ENCODE results near the gene RNF141. TPM values are rescaled to one million over a fixed set of nuclear protein-coding genes. Genes with fewer than 3 reads are reported as not detected.

RNF141 gene
- total RNA-seq, 2 experiments from 2014 or later, result 17.8 to 18.0 TPM

GRCh38 chr11:10567446-10567845 is 26.5 kb upstream of the RNF141 start:
- H3K4me3 Mint-ChIP-seq, result no peak overlapping the region
- H3K27me3 Mint-ChIP-seq, result peaks cover 3% of the 10 kb centered on the region
- no peak for DNase-seq
- H3K27ac Mint-ChIP-seq, result no peak overlapping the region
- no peaks in the 10 kb centered on the region for H3K36me3 Mint-ChIP-seq
- no peaks in the 10 kb centered on the region for H3K4me1 Mint-ChIP-seq
- no peaks in the 10 kb centered on the region for H3K9me3 Mint-ChIP-seq

- no peak overlapping the region for H3K27ac Mint-ChIP-seq
Observed at GRCh38 chr11:10566257-10566957, 25.4 kb upstream of the RNF141 start.

GRCh38 chr11:10565493-10565892 is 24.5 kb upstream of the RNF141 start:
- no peaks in the 10 kb centered on the region for H3K9me3 Mint-ChIP-seq
- H3K27me3 Mint-ChIP-seq, result peaks cover 3% of the 10 kb centered on the region
- no peak overlapping the region for H3K4me3 Mint-ChIP-seq
- H3K27ac Mint-ChIP-seq, result no peak overlapping the region
- no peaks in the 10 kb centered on the region for H3K36me3 Mint-ChIP-seq
- H3K4me1 Mint-ChIP-seq, result no peaks in the 10 kb centered on the region
- no peak for DNase-seq

More at GRCh38 chr11:10566257-10566957, 25.4 kb upstream of the RNF141 start:
- DNase-seq, result no peak
- H3K9me3 Mint-ChIP-seq, result no peaks in the 10 kb centered on the region
- no peak overlapping the region for H3K4me3 Mint-ChIP-seq
- H3K4me1 Mint-ChIP-seq, result no peaks in the 10 kb centered on the region
- H3K36me3 Mint-ChIP-seq, result no peaks in the 10 kb centered on the region
- H3K27me3 Mint-ChIP-seq, result peaks cover 3% of the 10 kb centered on the region

- H3K9me3 Mint-ChIP-seq, result no peaks in the 10 kb centered on the region
- H3K36me3 Mint-ChIP-seq, result no peaks in the 10 kb centered on the region
- H3K4me1 Mint-ChIP-seq, result no peaks in the 10 kb centered on the region
- peaks cover 3% of the 10 kb centered on the region for H3K27me3 Mint-ChIP-seq
- H3K4me3 Mint-ChIP-seq, result no peak overlapping the region
- DNase-seq, result no peak
- no peak overlapping the region for H3K27ac Mint-ChIP-seq
Observed at GRCh38 chr11:10564696-10565318, 23.8 kb upstream of the RNF141 start.

GRCh38 chr11:10564030-10564429 is 23.0 kb upstream of the RNF141 start:
- Mint-ChIP-seq H3K27ac (no peak overlapping the region), H3K9me3 (no peaks in the 10 kb centered on the region), H3K27me3 (peaks cover 3% of the 10 kb centered on the region), H3K4me1 (no peaks in the 10 kb centered on the region), H3K4me3 (no peak overlapping the region), H3K36me3 (no peaks in the 10 kb centered on the region)
- no peak for DNase-seq

GRCh38 chr11:10561947-10562346 is 21.0 kb upstream of the RNF141 start:
- Mint-ChIP-seq H3K36me3 (no peaks in the 10 kb centered on the region), H3K4me1 (no peaks in the 10 kb centered on the region), H3K9me3 (no peaks in the 10 kb centered on the region), H3K4me3 (no peak overlapping the region), H3K27me3 (peaks cover 8% of the 10 kb centered on the region), H3K27ac (no peak overlapping the region)
- DNase-seq, result no peak

GRCh38 chr11:10561043-10561818 is 20.2 kb upstream of the RNF141 start:
- Mint-ChIP-seq H3K36me3 (no peaks in the 10 kb centered on the region), H3K27ac (no peak overlapping the region), H3K27me3 (peaks cover 12% of the 10 kb centered on the region), H3K9me3 (no peaks in the 10 kb centered on the region), H3K4me3 (no peak overlapping the region), H3K4me1 (no peaks in the 10 kb centered on the region)
- DNase-seq, result no peak

GRCh38 chr11:10558288-10558687 is 17.3 kb upstream of the RNF141 start:
- no peak for DNase-seq
- Mint-ChIP-seq H3K36me3 (no peaks in the 10 kb centered on the region), H3K4me1 (no peaks in the 10 kb centered on the region), H3K27ac (no peak overlapping the region), H3K9me3 (no peaks in the 10 kb centered on the region), H3K4me3 (no peak overlapping the region), H3K27me3 (peaks cover 9% of the 10 kb centered on the region)

GRCh38 chr11:10556590-10556989 is 15.6 kb upstream of the RNF141 start:
- no peaks in the 10 kb centered on the region for H3K4me1 Mint-ChIP-seq
- H3K9me3 Mint-ChIP-seq, result peaks cover 4% of the 10 kb centered on the region
- H3K27me3 Mint-ChIP-seq, result peaks cover 9% of the 10 kb centered on the region
- H3K36me3 Mint-ChIP-seq, result no peaks in the 10 kb centered on the region
- DNase-seq, result no peak
- H3K4me3 Mint-ChIP-seq, result no peak overlapping the region
- no peak overlapping the region for H3K27ac Mint-ChIP-seq

GRCh38 chr11:10551845-10552352 is 10.9 kb upstream of the RNF141 start:
- Mint-ChIP-seq H3K27ac (no peak overlapping the region), H3K27me3 (peaks cover 15% of the 10 kb centered on the region), H3K4me1 (no peaks in the 10 kb centered on the region), H3K36me3 (no peaks in the 10 kb centered on the region), H3K4me3 (no peak overlapping the region), H3K9me3 (peaks cover 4% of the 10 kb centered on the region)
- DNase-seq, result no peak

GRCh38 chr11:10551290-10551592 is 10.3 kb upstream of the RNF141 start:
- no peaks in the 10 kb centered on the region for H3K4me1 Mint-ChIP-seq
- no peak for DNase-seq
- H3K36me3 Mint-ChIP-seq, result no peaks in the 10 kb centered on the region
- no peak overlapping the region for H3K4me3 Mint-ChIP-seq
- peaks cover 4% of the 10 kb centered on the region for H3K9me3 Mint-ChIP-seq
- peaks cover 11% of the 10 kb centered on the region for H3K27me3 Mint-ChIP-seq
- no peak overlapping the region for H3K27ac Mint-ChIP-seq

GRCh38 chr11:10550503-10551289 is 9.7 kb upstream of the RNF141 start:
- no peak for DNase-seq
- no peak overlapping the region for H3K4me3 Mint-ChIP-seq
- H3K36me3 Mint-ChIP-seq, result no peaks in the 10 kb centered on the region
- peaks cover 4% of the 10 kb centered on the region for H3K9me3 Mint-ChIP-seq
- H3K27me3 Mint-ChIP-seq, result peaks cover 11% of the 10 kb centered on the region
- no peaks in the 10 kb centered on the region for H3K4me1 Mint-ChIP-seq
- no peak overlapping the region for H3K27ac Mint-ChIP-seq

- H3K36me3 Mint-ChIP-seq, result no peaks in the 10 kb centered on the region
- no peak for DNase-seq
- H3K27me3 Mint-ChIP-seq, result peaks cover 11% of the 10 kb centered on the region
- H3K4me1 Mint-ChIP-seq, result peaks cover 3% of the 10 kb centered on the region
- no peak overlapping the region for H3K27ac Mint-ChIP-seq
- no peaks in the 10 kb centered on the region for H3K9me3 Mint-ChIP-seq
- H3K4me3 Mint-ChIP-seq, result no peak overlapping the region
Observed at GRCh38 chr11:10544491-10545465, 3.8 kb upstream of the RNF141 start.

GRCh38 chr11:10543782-10544181 is 2.8 kb upstream of the RNF141 start:
- Mint-ChIP-seq H3K27me3 (peaks cover 11% of the 10 kb centered on the region), H3K4me1 (peaks cover 10% of the 10 kb centered on the region), H3K36me3 (no peaks in the 10 kb centered on the region), H3K27ac (no peak overlapping the region), H3K4me3 (no peak overlapping the region), H3K9me3 (no peaks in the 10 kb centered on the region)
- DNase-seq, result no peak

Data from activated naive CD8-positive, alpha-beta T cell treated with anti-CD3 and anti-CD28 coated beads for 36 hours (primary cell).